HG03432 (cell line): ENCODE results near the gene SLC26A11.
"Not testable (repeated sequence)": the region's sequence is repeated elsewhere in the genome, so short reads cannot be mapped to it uniquely, and the experiment has no call there.

ENCODE experiments used
- ATAC-seq: cut with Tn5 transposase; IDR thresholded peaks from one replicate; pipeline ENCODE4 v1.9.1; 2021; ENCODE audit warnings: mild to moderate bottlenecking, moderate library complexity; ENCODE audit not compliant: unreplicated experiment

Gene SLC26A11

DNA sequence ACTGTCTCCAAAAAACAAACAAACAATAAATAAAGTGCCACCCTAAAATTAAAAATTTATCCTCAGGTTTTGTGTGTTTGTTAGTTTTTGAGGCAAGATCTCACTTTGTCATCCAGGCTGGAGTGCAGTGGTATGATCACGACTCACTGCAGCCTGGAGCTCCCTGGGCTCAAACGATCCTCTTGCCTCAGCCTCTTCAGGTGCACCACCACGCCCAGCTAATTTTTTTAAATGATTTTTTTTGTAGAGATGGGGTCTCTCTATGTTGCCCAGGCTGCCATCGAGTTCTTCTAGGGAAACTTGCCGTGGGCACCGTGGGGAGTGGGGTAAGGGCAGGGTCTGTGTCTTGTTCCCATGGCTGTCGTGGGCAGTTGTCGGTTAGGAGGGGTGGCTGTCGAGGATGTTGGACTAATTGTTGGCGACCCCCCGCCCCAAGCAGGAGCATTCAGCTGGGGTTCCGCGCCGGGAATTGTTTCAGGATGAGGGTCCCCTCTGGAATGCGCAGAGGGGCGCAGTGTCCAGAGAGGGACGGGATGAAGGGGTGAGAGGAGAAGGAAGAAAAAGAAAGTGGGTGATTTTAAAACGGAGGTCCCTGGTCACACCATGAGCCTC is 39.3 kb downstream of the SLC26A11 start:
- no peak for ATAC-seq

DNA sequence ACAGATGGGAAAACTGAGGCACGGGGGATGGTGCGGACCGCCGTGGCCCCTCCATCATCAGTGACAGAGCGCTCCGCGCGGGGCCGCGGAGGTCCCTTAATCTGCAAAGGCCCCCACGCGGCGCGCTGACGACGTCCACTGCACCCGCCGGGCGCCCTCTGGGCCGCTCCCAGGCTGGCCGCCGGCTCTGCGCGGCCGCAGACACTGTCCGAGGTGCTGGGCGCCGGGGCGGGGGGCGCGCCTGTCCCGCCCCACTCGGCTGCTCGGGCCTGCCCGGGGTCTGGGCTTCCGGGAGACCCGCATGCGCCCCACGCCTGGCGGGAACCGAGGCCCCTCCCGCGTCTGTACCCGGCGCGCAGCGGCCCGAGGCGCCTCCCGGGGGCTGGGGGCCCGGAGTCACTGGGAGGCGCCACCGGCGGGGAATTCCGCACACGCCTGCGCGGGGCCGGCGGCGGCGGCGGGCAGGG is 39.9 kb downstream of the SLC26A11 start:
- peak; percentile 39 for ATAC-seq

DNA sequence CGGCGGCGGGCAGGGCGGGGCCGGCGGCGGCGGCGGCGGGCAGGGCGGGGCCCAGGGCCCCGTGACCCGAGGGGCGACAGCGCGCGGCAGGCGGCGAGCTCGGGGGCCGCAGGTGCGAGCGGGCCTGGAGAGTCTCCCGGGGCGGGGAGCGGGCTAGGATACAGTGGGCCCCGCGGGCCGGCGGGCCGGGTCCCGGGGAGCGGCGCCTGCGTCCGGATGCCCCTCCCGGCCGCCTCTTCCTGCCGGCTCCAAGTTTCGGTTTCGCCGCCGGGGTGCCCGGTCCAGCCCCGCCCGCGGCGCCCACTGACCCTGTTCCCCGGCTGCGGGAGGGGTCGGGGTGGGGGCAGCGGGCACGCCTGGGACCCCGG is 40.5 kb downstream of the SLC26A11 start, which contains the start of gene RNF213:
RNF213 (plus strand) TSS at position 62 of the 368 bp plus-strand sequence. CDS start 2,830 bp downstream, outside the sequence.
- ATAC-seq: peak; percentile 31

DNA sequence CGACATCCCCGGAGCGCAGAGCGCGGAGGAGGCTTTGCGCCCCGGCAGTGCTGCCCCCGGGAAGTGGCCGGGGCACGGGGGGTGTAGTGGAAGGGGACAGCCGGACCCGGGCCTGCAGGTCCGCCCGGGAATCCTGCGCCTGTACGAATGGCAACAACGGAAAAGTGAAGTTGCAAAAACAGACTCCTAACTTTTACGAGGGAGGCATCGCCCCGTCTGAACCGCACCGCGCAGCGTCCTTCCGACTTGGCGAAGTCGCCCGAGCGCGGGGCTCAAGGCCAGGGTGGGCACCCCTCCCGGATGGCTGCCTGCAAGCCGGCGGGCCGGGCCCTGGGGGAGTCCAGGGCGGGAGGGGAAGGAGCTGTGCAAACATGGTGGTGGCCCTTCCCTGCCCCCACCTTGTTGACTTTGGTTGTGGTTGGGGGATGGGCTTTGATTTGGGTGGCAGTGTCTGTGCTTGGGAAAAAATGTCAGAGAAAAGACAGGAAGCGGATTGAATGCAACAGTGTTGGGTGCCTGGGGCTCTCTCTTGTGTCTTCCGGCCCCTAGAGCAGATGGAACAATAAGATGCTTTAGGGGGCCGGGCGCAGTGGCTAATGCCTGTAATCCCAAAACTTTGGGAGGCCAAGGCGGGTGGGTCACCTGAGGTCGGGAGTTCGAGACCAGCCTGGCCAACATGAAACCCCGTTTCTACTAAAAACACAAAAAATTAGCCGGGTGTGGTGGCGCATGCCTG is 41.1 kb downstream of the SLC26A11 start:
- peak; percentile 7 for ATAC-seq

DNA sequence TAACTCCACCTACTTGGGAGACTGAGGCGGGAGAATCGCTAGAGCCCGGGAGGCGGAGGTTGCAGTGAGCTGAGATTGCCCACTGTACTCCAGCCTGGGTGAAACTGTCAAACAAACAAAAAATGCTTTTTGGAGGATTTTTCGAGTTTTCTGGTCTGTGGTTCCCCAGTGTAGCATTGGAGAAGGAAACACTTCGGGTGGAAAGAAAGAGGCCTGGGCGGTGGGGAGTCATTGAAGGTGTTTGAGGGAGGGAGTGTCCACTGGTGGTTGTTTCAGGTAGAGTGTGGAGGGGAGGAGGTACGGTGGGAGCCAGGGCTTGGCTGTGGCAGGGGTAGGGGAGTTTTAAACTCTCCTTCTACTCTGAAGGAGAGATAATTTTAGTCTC is 41.7 kb downstream of the SLC26A11 start:
- ATAC-seq: no peak

DNA sequence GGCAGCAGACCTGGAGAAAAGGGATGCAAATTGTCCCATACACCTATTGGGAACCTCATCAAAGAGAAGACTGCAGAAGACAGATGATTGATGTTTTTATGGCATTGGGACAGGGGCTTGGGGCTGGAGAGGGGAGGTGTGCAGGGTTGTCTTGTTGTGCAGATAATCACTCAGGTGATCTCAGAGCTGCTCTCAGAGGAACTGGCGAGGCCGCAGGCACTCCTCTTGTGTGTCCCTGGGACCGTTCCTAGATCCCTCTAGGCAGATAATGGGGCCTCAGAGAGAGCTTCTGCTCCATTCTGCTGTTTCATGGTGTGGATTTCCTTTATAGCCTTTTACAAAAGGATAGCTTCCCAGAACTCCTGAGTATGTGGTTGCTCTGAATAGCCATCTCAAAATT is 42.1 kb downstream of the SLC26A11 start:
- ATAC-seq: no peak

DNA sequence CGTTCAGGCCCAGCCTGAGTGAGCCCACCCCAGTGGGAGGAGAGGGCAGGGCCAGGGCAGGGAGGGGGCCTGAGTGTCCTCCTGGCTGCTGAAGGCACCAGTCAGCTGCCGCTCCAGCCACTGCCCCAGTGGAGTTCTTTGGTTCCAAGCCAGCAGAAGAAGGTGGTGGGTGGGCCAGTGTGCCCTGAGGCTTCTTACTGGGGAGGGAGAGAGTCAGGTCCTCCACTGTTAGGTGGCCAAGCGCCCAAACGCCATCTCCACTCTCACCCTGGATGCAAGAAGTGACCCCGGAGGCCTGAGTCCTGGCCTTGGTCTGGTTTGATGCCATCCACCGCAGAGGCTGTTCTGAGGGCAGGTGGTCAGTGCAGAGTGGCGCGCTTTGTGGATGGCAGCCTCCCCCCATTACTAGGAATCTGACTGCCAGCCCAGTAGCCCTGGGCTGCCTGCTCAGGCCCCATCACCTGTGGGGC is 42.6 kb downstream of the SLC26A11 start:
- no peak for ATAC-seq

DNA sequence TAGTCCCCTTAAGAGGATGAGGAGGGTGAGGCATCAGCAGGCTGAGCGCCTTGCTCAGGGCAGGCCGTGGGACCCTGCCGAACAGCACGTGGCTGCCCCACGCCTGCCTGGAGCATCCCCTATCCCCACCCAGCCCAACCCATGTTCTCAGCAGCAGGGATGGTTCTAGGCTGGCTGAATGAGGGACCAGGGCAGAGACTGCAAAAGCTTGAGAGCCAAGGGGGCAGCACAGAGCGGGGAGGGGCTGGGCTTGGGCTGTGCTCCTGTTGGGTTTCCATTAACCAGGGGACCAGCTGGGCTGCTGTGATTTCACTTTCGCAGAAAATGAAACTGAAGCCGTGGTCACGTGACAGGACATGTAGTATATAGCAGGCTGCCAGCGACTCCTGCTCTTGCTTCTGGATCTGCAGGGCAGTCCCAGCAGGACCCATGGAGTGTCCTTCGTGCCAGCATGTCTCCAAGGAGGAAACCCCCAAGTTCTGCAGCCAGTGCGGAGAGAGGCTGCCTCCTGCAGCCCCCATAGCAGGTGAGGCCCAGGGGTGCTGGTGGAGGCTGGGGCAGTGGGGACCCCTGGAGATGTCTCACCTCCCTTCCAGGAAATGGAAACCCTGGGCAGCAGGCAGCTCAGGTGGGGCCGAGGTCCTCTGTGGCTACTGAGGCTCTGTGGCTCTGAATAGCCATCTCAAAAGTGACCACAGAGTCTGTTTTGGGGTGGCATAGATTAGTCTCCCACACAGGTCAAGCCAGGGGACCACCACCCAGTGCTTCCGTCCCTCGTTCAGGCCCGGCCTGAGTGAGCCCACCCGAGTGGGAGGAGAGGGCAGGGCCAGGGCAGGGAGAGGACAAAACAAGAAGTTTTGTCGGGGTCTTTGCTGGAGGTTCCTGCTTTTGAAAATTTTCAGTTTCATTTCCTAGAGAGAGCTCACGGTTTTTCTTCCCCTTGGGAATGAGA is 43.3 kb downstream of the SLC26A11 start:
- ATAC-seq: peak; percentile 39

DNA sequence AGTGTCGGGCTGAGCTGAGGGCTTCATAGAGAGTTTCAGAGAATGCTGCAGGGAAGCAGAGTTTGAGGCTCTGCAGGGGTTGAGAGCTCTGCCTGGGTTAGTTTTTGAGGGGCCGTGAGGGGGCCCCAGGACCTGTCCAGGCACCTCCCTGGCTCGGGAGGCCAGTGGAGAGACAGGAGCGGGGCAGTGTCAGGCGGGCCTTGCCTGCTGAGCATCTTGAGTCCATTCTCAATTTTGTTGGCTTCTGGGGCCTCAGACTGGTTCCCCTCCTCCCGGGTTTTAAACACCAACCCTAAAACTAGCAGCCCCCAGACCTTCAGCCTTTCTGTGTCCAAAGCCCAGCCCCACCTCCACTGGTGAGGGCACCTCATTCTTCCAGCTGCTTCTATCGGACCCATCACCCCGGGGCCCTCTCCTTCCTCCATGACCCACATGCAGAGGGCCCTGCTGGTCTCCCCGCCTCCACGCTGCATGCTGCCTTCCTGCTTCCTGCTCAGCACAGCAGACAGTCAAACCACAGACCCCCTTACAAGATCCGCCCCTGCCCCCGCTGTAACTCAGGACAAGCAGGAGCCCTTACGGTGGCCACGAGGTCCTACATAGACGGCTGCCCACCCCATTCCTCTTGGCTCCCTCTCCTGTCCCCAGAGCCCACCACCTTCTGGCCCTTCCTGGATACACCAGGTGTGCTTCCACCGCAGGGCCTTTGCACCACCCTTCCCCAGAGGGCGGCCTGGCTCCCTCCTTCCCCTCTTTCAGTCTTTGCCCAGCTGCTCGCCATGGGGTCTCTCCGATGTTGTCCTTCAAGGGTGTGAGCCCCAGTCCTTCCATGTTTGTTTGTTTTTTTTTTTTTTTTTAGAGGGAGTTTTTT is 44.2 kb downstream of the SLC26A11 start:
- ATAC-seq: no peak

DNA sequence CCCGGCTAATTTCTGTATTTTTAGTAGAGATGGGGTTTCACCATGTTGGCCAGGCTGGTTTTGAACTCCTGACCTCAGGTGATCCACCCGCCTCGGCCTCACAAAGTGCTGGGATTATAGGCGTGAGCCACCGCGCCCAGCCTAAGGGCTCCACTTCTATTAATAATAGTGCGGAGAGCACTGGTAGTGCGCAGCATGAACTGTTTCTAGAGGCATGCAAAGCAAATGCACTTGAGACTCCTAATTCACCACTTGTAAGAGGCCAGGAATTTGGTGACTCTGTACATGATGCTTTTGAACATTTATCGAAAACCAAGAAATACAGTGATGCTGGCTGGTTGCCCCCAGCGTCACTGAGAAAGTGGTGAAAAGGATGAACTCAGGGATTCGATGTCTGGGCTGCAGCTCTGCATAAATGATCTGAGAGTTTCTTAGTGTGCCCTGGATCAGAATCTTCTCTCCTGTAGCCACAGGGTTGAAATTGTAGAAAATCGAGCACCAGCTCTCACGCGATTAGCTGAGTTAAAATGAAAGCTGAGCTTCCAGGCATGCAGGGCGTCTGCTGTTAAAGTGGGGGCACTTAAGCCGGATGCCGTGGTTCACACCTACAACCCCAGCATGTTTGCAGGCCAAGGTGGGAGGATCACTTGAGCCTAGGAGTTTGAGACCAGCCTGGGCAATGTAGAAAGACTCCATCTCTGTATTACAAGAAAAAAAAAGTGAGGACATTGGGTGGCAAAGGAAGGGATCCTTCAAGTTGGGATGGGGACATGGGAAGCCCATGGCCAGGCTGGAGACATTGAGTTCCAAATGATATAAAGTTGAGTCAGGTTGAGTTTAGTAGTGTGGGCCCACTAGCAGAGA is 45.2 kb downstream of the SLC26A11 start:
- no peak for ATAC-seq

DNA sequence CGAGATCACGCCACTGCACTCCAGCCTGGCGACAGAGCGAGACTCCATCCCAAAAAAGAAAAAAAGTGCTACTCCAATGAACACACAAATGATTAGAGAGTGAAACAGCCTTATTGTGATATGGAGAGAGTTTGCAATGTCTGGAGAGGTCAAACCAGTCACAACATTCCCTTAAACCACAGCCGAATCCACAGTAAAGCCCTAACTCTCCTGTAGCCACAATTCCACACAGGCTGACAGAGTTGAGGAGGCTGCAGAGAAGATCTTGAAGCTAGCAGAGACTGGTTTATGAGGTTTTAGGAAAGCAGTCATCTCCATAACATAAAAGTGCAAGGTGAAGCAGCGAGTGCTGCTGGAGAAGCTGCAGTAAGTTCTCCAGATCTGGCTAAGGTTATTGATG is 47.2 kb downstream of the SLC26A11 start:
- ATAC-seq: no peak

DNA sequence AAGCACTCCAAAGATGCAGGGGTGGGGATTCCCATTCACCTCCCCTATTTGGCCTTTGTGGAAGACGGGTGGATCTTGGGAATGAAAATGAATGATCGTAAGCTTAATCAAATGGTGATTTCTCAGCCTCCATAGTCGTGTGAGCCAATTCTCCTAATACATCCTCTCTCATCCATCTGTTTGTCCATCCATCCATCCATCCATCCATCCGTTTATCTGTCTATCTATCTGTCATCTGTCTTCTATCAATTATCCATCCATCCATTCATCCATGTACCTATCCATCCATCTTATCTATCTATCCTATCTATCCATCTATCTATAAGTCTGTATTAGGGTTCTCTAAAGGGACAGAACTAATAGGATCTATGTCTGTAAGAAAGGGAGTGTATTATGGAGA is 48.2 kb downstream of the SLC26A11 start:
- no peak for ATAC-seq

DNA sequence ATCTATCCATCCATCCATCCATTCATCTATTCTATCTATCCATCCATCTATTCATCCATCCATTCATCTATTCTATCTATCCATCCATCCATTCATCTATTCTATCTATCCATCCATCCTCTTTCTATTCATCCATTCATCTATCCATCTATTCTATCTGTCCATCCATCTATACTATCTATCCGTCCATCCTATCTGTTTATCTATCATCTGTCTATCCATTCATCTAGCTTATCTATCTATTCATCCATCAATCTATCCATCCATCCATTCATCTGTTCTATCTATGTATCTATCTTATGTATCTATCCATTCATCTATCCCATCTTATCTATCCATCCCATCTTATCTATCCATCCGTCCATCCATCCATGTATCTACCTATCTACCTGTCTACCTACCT is 49.2 kb downstream of the SLC26A11 start:
- no peak for ATAC-seq

DNA sequence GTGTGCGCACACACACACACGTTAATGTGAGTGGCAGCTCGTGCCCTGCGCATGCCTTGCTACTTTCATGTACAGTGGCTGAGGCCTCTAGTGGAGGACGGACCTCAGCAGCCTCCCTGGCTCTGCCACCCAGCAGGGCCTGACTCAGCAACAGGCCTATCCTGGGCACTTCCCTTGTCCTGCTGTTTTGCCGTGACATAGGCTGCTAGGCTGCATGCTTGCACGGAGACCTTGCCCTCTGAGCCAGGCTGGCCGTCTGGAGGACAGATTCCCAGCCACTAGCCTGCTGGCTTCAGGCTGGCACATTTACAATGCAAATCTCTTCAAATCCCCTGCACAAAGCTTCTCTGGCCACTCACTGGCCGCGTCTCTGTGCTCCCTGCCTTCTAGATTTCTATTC is 49.9 kb downstream of the SLC26A11 start:
- no peak for ATAC-seq

DNA sequence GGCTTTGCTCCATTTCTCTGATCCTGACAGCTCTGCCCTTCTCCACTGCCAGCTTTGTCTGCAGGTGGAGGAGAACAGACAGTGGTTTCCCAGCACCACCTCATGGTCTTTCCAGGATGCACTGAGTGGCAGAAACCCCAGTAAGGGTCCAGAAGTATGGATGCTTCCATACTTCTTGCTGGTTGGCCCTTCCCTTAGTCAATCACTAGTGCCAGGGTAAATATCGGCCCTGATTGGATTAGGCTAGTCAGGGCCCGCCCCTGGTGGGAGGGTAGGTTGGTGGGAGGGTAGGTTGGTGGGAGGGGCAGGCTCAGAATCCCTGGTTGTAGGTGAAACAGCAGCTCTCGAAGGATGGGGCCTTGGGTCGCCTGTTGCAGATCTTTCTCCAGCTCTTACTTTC is 50.6 kb downstream of the SLC26A11 start:
- no peak for ATAC-seq

DNA sequence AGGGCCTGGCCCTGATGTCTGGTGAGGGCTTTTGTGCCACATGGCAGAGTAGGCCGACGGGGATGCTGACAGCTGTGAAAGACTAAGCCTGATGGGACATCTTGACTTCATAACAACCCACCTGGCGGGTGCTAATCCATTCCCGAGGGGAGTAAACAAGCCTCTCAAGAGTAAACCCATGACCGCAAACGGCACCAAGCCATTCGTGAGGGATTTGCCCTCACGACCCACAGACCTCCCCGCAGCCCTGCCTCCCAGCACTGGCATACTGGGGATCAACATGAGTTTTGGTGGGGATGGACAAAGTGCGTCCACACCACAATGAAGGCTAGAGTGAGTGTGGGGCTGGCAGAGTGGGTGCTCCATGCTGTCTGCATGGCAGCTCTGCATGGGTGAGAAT is 52.1 kb downstream of the SLC26A11 start:
- ATAC-seq: no peak

DNA sequence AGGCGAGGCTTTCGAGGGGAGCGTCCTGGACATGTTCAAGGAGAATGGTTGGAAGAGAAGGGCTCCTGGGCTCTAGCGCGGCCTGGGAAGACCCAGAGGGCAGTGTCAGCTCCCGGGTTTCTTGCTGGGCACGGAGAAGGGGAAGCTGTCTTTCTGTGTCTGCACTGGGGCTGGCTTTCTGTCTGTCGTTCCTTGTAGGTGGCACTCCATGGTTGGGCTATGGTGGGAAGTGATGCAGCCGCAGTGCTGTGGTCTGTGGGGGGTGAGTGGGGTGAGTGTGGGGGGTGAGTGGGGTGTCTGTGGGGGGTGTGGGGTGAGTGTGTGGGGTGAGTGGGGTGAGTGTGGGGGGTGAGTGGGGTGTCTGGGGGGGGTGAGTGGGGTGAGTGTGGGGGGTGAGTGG is 54.1 kb downstream of the SLC26A11 start:
- no peak for ATAC-seq

DNA sequence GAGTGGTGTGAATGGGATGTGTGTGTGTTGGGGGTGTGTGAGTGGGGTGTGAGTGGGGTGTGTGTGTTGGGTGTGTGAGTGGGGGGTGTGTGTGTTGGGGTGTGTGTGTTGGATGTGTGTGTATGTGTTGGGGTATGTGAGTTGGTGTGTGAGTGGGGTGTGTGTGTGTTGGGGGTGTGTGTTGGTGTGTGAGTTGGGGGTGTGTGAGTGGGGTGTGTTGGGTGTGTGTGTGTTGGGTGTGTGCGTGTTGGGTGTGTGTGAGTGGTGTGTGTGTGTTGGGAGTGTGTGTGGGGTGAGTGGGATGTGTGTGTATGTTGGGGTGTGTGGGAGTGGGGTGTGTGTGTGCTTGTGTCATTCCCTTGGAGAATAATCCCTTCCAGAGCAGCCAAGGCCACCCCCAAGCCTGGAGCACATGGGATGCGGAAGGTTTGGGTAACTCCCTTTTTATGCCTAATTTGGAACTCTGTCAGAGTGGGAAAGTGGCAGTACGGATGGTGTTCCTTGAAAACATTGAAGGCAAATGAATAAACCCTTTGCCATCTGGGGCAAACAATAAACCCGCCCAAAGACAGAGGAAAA is 54.7 kb downstream of the SLC26A11 start:
- no peak for ATAC-seq

DNA sequence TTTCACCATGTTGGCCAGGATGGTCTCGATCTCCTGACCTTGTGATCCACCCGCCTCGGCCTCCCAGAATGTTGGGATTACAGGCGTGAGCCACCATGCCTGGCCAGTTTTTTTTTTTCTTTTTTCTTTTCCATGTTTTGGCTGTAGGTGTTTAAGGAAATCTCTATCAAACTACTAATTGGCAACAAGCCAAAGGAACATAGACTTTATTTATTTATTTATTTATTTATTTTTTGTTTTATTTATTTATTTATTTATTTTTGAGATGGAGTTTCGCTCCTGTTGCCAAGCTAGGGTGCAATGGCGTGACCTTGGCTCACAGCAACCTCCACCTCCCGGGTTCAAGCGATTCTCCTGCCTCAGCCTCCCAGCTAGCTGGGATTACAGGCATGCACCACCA is 55.6 kb downstream of the SLC26A11 start:
- ATAC-seq: not testable (repeated sequence)
